COR-L47 (cell line): Measurements from ENCODE around the gene CLCA1.
A peak's percentile ranks its signal among the peaks of the same experiment; 100 is the strongest.

Source experiments
- DNase-seq: peaks from one replicate; lab custom pipeline; 2025; lab: John Stamatoyannopoulos, UW

The CLCA1 gene

GRCh38 chr1:86468501-86468977 lies at the start of gene CLCA1:
CLCA1 (plus strand) TSS chr1:86468927; CDS start chr1:86468972, 45 bp downstream.
- no peak for DNase-seq

DNA sequence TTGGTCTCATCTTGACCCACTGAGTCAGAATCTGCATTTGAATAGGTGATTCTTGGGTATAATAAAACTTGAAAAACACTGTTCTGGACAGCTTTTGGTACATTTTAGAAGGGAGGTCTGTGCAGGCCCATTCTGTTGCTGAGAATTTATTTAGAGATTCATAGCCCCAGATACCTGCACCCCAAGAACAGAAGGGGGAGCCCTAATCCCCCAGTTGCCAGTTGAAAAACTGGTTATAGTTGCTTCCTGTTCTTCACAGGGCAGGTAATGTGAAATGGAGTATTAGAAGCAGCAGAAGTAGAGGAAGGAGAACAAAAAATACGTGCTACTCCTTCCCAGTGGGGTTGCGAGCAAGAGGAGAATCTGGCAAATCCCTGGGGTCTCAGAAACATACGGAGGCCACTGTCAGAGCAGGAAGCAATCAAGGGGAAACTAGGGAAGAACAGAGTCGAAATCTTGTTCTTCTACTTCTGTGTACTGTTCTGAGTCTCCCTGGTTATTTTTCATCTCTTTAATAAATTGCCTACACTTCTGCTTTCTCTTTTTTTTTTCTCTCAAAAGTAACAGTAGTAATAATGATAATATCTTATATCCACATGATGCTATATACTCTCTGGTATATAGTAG lies 49.3 kb upstream of the CLCA1 start:
- DNase-seq = peak; percentile 19

GRCh38 chr1:86421601-86422280 lies 47.0 kb upstream of the CLCA1 start:
- no peak for DNase-seq

DNA sequence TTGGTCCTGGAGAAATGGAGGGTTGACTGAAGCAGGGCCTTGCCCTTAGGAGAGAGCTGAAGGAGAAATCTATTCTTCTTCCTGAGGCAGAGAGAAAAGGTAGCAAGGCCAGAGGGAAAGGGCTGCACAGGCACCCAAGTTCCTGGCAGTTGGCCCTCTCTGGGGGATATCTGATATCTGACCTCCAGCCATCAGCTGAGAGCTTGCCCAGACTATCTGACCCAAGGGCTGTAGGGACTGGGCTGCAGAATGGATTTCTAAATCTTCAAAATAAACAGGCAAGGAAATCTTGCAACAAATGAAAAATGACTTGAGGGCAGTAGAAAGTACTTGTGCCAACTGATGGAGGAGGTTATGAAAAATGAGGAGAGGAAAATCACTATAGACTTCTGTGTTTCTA lies 45.3 kb upstream of the CLCA1 start:
- DNase-seq = no peak

GRCh38 chr1:86423873-86424272 lies 44.9 kb upstream of the CLCA1 start, which contains the start of gene CLCA2:
CLCA2 (plus strand) TSS chr1:86424171; CDS start chr1:86424248, 77 bp downstream.
- no peak for DNase-seq

DNA sequence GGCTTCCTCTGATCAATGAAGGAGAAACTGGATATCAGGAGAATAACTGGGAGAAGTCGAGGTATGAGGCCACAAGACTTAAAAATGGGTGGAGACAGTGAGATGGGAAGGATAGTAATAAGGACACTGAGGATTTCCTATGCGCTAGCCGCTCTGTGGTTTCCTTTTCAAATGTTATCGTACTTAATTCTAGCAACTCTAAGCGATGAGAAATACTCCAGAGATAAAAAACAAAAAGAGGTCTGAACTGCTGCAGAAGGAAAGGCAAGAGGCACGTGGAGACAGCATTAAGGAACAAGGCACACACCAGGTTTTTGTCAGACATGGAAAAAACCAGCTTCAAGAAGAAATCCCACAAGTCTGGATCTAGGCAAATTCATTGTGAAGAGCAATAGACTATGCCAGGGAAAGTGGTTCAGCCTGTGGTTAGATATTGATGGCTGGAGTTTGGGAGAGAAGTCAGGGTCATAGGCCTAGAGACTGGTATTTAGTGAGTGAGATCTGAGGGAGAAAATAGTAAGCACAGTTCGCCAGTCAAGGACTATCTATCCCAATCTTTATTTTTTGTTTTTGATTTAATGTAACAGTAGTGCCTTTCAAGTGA lies 39.5 kb upstream of the CLCA1 start:
- no peak for DNase-seq

GRCh38 chr1:86429835-86430234 lies 38.9 kb upstream of the CLCA1 start:
- DNase-seq = no peak

DNA sequence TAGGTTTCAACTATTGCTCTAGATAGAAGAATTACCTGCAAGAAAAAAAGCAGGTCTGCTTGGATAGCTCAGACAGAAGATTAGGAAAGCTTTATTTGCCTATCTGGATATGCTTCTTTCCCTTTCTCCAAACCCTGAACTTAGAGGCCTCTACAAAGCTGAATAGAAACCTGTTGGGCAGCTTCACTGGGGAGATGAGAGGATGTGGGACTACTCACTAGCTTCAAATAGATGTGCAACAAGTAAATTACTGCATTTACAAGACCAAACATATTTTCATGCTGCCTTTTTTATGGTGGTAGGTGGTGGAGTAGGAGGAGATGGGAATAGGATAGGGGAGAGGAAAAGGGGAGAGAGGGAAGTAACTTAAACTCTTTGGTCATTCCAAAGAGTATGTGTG lies 38.4 kb upstream of the CLCA1 start:
- no peak for DNase-seq

DNA sequence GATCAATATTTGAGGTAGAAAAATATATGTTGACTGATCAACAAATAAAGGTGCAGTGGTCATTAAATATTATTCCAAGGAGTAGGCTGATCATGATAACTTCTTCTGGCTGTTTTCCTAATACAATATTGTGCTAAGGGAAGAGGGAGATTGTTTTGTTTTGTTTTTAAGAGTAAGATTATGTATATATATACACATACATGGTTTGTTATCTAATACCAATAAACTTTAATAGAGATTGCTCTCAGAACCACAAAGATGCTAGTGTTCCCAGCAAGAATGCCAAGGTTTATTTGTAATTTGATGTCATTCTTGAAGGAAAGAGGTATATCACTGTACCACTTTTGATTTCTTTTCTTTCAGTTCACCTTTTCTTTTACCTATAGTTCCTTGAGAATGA lies 34.7 kb upstream of the CLCA1 start:
- DNase-seq = no peak

- DNase-seq = no peak
Measured at GRCh38 chr1:86435327-86435726, 33.4 kb upstream of the CLCA1 start.

DNA sequence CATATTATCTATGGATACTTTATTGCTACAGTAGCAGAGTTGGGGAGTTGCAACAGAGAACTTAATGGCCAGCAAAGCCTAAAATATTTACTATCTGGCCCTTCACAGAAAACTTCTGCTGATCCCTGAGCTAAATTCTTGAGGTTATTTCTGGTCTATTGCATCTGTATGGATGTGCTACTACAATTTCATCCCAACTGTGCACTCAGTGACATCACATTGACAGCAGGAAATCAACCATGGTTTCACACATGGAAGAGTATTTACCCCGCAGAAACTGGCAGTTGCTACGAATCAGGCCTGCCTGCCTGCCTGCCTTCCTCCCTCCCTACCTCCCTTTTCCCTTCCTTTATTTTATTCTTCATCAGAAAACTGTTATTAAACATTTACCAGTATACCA lies 32.7 kb upstream of the CLCA1 start:
- DNase-seq = no peak

- no peak for DNase-seq
Measured at GRCh38 chr1:86441581-86441980, 27.1 kb upstream of the CLCA1 start.

- DNase-seq = no peak
Measured at GRCh38 chr1:86441997-86442396, 26.7 kb upstream of the CLCA1 start.

- no peak for DNase-seq
Measured at GRCh38 chr1:86445919-86446318, 22.8 kb upstream of the CLCA1 start.

DNA sequence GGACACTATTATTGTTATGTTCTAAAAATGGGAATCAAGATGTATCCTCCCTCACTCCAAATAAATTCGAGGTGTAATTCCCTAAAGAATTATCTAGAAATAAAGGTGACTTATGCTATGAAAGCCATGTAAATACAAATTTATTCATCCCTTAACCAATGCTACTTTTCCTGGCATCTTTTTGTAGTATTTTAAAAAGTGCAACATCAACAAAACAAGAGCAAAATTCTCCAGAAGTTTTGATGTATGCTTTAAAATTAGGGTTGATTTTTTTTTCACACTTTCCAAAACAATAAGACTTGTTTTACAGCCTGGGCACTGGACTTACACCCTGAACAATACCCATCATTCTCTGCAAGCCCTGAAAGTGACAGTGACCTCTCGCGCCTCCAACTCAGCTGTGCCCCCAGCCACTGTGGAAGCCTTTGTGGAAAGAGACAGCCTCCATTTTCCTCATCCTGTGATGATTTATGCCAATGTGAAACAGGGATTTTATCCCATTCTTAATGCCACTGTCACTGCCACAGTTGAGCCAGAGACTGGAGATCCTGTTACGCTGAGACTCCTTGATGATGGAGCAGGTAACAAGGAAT lies 21.4 kb upstream of the CLCA1 start:
- no peak for DNase-seq

GRCh38 chr1:86448670-86449069 lies 20.1 kb upstream of the CLCA1 start:
- no peak for DNase-seq

DNA sequence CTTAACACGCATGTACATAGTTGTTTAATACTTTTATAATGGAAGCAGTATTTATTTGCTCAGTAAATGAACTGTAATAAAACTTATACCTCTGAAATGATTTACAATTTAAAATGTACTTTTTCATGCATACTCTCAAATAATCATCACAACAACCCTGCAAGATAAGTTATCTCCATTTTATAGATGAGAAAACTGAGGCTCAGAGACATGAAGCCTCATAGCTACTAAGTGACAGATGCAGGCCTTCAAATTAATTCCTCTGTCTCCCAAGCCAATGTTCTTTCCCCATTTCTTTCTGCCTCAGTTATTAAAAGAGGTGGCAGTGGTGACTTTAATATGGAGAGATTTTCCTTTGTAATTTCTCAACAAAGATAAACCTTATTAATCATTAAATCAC lies 19.6 kb upstream of the CLCA1 start:
- DNase-seq = no peak

DNA sequence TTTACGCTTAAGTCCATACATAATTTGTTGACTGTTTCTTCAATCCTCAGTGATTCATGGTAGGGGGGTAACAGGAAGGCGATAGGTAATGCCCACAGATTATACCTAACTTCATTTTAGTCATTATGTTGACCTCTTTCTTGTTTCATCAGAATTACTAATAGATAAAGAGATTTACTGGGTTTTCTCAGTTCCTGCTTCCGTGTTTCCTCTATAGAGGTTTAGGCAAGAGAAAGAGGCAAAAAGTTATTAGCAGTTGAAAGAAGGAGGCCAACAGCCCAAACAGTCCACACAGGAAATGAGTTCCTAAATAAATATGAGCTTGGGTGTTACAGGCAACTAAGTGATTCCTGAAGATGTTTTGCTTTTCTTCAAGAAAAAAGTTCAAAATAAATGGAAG lies 17.9 kb upstream of the CLCA1 start:
- no peak for DNase-seq

DNA sequence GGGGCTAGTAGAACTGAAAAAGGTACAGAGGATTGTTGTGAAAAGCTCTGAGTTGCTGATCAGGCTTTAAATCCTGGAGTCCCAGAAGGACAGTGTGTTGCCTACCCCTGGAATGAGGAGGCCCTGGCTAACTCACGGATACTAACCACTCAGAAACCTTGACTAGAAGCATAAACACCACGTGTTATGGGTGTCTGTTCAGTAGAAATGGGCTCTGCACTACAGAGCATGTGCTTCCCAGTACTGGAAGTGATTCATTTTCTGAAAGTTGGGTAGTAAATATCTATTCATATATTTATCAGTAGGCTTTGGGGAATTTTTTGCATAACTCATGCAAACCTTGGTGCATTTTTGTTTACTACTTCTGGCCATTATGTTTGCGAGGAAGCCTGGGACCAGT lies 15.1 kb upstream of the CLCA1 start:
- no peak for DNase-seq

GRCh38 chr1:86455073-86455472 lies 13.7 kb upstream of the CLCA1 start:
- DNase-seq = no peak

DNA sequence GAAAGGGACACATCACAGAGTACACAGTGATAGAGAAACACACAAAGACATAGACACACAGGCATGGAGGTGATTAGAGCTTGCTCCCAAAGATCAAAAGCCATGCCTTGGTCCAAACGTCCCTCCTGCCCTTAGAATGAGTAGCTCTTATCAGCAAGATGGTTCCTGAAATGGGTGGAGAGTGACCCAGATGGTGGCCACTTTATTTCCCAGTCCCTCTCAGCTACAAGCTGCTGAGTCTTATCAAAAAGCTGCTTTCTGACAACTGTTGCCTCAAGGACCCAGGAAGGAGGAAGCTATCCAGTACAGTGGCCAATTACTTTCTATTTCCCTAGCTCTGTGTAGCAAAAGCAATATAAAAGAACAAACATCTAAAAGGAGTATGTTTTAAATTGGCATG lies 7.7 kb upstream of the CLCA1 start:
- DNase-seq = no peak

- DNase-seq = no peak
Measured at GRCh38 chr1:86461482-86461881, 7.2 kb upstream of the CLCA1 start.

DNA sequence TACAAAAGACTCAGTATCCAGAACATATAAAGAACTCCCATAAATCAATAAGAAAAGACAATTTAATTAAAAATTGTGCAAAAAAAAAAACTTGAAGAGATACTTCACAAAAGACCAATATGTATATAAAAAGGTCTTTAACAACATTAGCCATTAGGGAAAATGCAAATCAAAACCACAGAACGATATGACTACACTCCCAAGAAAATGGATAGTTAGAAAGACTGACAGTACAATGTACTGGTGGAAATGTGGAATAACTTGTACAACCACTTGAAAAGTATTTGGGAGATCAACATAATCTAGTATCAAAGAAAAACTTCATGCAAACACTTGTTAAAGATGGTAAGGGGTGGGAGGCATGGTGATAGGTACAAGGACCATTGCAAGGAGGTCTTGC lies 3.9 kb upstream of the CLCA1 start:
- DNase-seq = no peak
